ENCODE data around the gene TOMM20. TPM values are rescaled to one million over a fixed set of nuclear protein-coding genes. Genes with fewer than 3 reads are reported as not detected.

TOMM20 gene
- total RNA-seq, 1 experiment from 2014 or later = 184 TPM

GRCh38 chr1:235102993-235103411 is 25.6 kb downstream of the TOMM20 start (continued):
- TF ChIP-seq, protein P1, sequence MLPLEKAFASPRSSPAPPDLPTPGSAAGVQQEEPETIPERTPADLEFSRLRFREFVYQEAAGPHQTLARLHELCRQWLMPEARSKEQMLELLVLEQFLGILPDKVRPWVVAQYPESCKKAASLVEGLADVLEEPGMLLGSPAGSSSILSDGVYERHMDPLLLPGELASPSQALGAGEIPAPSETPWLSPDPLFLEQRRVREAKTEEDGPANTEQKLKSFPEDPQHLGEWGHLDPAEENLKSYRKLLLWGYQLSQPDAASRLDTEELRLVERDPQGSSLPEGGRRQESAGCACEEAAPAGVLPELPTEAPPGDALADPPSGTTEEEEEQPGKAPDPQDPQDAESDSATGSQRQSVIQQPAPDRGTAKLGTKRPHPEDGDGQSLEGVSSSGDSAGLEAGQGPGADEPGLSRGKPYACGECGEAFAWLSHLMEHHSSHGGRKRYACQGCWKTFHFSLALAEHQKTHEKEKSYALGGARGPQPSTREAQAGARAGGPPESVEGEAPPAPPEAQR (CRISPR knock-in tag; IDR thresholded peaks at IDR 0.05) = no peak
- TF ChIP-seq PRDM15 (CRISPR knock-in tag; IDR thresholded peaks at IDR 0.05) = no peak
- no peak for TF ChIP-seq SMAD3 (CRISPR knock-in tag; IDR thresholded peaks at IDR 0.05; ENCODE audit: borderline replicate concordance)

- ATAC-seq (no peak), DNase-seq (ENCODE audit: low spot score) (no peak)
- H3K27me3 Mint-ChIP-seq (ENCODE audit: low read depth) = no peaks in the 10 kb centered on the region
- H3K4me3 Mint-ChIP-seq = no peak overlapping the region
- H3K27ac Mint-ChIP-seq = no peak overlapping the region
- ChIA-PET CTCF (interaction anchor here (0.6 to 4.9 kb wide), 2 partner anchors 9 to 1036 kb away, joined by 3 to 31 read pairs; no protein-coding TSS in a partner anchor), POLR2A (no interaction called here)
- peaks cover 21% of the 10 kb centered on the region for H3K4me1 Mint-ChIP-seq
- H3K9me3 Mint-ChIP-seq = no peaks in the 10 kb centered on the region
- TF ChIP-seq ESRRA (CRISPR knock-in tag; IDR thresholded peaks at IDR 0.05; ENCODE audit: borderline replicate concordance) (no peak), AFF4 (CRISPR knock-in tag; IDR thresholded peaks at IDR 0.05; ENCODE audit: borderline replicate concordance) (no peak), HMGXB4 (CRISPR knock-in tag; IDR thresholded peaks at IDR 0.05) (no peak), ELF4 (CRISPR knock-in tag; IDR thresholded peaks at IDR 0.05; ENCODE audit: low read depth) (no peak), MLX (CRISPR knock-in tag; IDR thresholded peaks at IDR 0.05) (no peak), ZNF121 (CRISPR knock-in tag; IDR thresholded peaks at IDR 0.05) (no peak), OVOL2 (CRISPR knock-in tag; IDR thresholded peaks at IDR 0.05; ENCODE audit: borderline replicate concordance) (no peak), TEAD1 (CRISPR knock-in tag; IDR thresholded peaks at IDR 0.05) (no peak), RORB (CRISPR knock-in tag; IDR thresholded peaks at IDR 0.05) (no peak), MXD4 (CRISPR knock-in tag; IDR thresholded peaks at IDR 0.05; ENCODE audit: borderline replicate concordance) (no peak), FOXJ3 (CRISPR knock-in tag; IDR thresholded peaks at IDR 0.05; ENCODE audit: borderline replicate concordance) (no peak), EMX1 (CRISPR knock-in tag; IDR thresholded peaks at IDR 0.05) (no peak), PREB (CRISPR knock-in tag; IDR thresholded peaks at IDR 0.05; ENCODE audit: borderline replicate concordance) (no peak)
- TF ChIP-seq, protein P2, sequence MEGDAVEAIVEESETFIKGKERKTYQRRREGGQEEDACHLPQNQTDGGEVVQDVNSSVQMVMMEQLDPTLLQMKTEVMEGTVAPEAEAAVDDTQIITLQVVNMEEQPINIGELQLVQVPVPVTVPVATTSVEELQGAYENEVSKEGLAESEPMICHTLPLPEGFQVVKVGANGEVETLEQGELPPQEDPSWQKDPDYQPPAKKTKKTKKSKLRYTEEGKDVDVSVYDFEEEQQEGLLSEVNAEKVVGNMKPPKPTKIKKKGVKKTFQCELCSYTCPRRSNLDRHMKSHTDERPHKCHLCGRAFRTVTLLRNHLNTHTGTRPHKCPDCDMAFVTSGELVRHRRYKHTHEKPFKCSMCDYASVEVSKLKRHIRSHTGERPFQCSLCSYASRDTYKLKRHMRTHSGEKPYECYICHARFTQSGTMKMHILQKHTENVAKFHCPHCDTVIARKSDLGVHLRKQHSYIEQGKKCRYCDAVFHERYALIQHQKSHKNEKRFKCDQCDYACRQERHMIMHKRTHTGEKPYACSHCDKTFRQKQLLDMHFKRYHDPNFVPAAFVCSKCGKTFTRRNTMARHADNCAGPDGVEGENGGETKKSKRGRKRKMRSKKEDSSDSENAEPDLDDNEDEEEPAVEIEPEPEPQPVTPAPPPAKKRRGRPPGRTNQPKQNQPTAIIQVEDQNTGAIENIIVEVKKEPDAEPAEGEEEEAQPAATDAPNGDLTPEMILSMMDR (IDR thresholded peaks at IDR 0.05) = no peak
- TF ChIP-seq, protein P3, sequence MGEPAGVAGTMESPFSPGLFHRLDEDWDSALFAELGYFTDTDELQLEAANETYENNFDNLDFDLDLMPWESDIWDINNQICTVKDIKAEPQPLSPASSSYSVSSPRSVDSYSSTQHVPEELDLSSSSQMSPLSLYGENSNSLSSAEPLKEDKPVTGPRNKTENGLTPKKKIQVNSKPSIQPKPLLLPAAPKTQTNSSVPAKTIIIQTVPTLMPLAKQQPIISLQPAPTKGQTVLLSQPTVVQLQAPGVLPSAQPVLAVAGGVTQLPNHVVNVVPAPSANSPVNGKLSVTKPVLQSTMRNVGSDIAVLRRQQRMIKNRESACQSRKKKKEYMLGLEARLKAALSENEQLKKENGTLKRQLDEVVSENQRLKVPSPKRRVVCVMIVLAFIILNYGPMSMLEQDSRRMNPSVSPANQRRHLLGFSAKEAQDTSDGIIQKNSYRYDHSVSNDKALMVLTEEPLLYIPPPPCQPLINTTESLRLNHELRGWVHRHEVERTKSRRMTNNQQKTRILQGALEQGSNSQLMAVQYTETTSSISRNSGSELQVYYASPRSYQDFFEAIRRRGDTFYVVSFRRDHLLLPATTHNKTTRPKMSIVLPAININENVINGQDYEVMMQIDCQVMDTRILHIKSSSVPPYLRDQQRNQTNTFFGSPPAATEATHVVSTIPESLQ (CRISPR knock-in tag; IDR thresholded peaks at IDR 0.05) = no peak
- TF ChIP-seq, protein P1 (CRISPR knock-in tag; IDR thresholded peaks at IDR 0.05) = no peak
- peaks cover 2% of the 10 kb centered on the region for H3K36me3 Mint-ChIP-seq
Measured at GRCh38 chr1:235102259-235102582, 26.4 kb downstream of the TOMM20 start.
